ENCODE measurements around the gene JAK3.

The JAK3 gene

DNA sequence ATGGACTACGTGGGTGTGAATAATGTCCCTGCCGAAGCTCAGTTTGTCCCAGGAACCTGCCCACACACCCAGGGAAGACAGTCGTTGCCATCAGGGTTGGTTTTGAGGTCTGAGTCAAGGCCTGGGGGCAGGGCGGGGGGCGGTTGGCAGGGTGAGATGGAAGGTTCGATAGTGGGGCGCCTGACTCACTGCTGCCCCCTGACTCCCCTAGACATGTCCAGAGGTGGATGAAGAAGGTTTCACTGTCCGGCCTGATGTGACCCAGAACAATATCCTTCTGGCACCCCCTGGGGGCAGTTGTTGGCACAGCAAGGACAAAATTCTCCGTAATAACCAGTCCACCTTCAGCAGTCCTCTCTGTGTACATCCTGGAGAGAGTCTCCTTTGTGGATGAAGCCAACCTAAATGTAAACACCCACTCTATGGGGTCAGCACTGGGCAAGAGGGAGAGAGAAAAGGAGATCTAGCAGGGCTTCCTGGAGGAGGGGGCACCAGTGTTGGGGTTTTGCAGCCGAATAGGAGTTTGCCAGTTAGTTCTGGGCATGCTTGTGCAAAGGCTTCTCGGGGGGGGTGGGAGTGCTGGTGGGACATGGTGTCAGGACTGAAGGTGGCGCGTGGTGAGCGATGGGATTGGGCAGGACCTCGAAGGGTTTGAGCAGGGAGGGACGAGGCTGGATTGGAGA, 72.4 kb downstream of the JAK3 start:
- Histone ChIP-seq H3K4me3 (ENCODE audit: insufficient read depth, low read depth, low read length) (no peak overlapping the region), H3K36me3 (ENCODE audit: control insufficient read depth, insufficient read depth, low read length) (peaks cover 3% of the 10 kb centered on the region), H3K9me3 (ENCODE audit: control insufficient read depth, low read length) (no peaks in the 10 kb centered on the region), H3K27me3 (ENCODE audit: control insufficient read depth, insufficient read depth, low read length, poor library complexity, severe bottlenecking) (no peaks in the 10 kb centered on the region), H3K4me1 (ENCODE audit: control insufficient read depth, insufficient read depth, low read length) (peaks cover 6% of the 10 kb centered on the region), H3K27ac (ENCODE audit: insufficient read depth, low read depth, low read length, poor library complexity, severe bottlenecking) (no peak overlapping the region)
- WGBS, 2 experiments: 62 to 64% methylated on average over 16 of the region's 16 CpGs

Measured in ectodermal cell (in vitro differentiated cells).